ENCODE data around the gene PLB1. TPM values are rescaled to one million over a fixed set of nuclear protein-coding genes. Genes with fewer than 3 reads are reported as not detected.

The PLB1 gene
- total and polyA plus RNA-seq, 2 experiments from 2014 or later, result 19.2 to 19.7 TPM

DNA sequence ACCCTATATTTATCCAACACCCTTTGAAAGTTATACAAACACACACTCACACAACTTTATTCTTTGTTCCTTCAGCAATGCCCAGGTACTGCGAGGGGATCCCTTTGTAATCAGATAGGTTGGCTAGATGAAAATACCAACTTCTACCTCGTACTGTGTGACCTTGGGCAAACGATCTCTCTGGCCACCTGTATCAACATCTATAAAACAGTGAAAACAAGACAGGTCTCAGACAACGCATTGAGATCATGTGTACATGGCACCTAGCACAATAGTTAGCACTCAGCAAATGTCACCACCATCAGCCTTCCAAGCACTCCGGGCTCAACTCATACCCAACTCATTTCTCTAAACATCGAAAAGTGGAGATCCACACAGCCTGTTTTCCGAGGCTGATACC is 137.3 kb downstream of the PLB1 start:
- Histone ChIP-seq H3K79me2 (no peaks in the 10 kb centered on the region), H3K27ac (peak overlapping the region; percentile 92), H2AFZ (no peak overlapping the region), H3K4me2 (no peak overlapping the region), H3K4me1 (ENCODE audit: insufficient read depth) (peaks cover 26% of the 10 kb centered on the region), H4K20me1 (ENCODE audit: insufficient read depth, poor library complexity, severe bottlenecking) (no peaks in the 10 kb centered on the region), H3K27me3 (no peaks in the 10 kb centered on the region), H3K9me3 (ENCODE audit: low read depth) (no peaks in the 10 kb centered on the region), H3K36me3 (replicated peaks; ENCODE audit: insufficient read depth, low read depth) (no peaks in the 10 kb centered on the region), H3K9me2 (replicated peaks; ENCODE audit: insufficient read depth) (no peaks in the 10 kb centered on the region), H3K4me3 (no peak overlapping the region)
- TF ChIP-seq EZH2phosphoT487 (IDR thresholded peaks at IDR 0.05; ENCODE audit: low read depth, severe bottlenecking, unreplicated experiment) (no peak), EZH2 (IDR thresholded peaks at IDR 0.05; ENCODE audit: borderline replicate concordance) (no peak)
- TF ChIP-seq, protein P1, sequence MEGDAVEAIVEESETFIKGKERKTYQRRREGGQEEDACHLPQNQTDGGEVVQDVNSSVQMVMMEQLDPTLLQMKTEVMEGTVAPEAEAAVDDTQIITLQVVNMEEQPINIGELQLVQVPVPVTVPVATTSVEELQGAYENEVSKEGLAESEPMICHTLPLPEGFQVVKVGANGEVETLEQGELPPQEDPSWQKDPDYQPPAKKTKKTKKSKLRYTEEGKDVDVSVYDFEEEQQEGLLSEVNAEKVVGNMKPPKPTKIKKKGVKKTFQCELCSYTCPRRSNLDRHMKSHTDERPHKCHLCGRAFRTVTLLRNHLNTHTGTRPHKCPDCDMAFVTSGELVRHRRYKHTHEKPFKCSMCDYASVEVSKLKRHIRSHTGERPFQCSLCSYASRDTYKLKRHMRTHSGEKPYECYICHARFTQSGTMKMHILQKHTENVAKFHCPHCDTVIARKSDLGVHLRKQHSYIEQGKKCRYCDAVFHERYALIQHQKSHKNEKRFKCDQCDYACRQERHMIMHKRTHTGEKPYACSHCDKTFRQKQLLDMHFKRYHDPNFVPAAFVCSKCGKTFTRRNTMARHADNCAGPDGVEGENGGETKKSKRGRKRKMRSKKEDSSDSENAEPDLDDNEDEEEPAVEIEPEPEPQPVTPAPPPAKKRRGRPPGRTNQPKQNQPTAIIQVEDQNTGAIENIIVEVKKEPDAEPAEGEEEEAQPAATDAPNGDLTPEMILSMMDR (IDR thresholded peaks at IDR 0.05; ENCODE audit: poor library complexity), result no peak
- 77% methylated on average over 7 of the region's 7 CpGs for WGBS (ENCODE audit: low lambda C conversion rate, missing lambda C conversion rate)
- DNase-seq (ENCODE audit: low spot score), result no peak

DNA sequence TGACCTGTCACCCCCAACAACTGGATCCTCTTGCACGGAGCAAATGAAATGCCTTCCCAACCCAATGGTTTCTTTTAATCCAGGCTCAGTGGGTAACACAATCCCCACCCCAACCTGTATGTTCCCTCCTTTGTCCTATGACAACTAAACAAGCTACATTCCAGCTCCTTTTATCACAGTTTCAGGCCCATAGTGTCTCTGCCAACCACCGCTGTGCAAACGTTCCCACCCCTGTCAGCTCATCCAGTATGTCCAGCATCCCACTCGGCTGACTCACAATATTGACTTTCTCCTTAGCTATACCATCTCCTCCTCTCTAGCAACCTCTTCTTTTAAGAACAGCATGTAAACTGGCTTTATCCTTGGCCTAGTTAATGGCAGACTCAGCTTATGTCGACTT is 137.9 kb downstream of the PLB1 start:
- H4K20me1 ChIP-seq (ENCODE audit: insufficient read depth, poor library complexity, severe bottlenecking), result no peaks in the 10 kb centered on the region
- peak overlapping the region; percentile 92 for H3K27ac ChIP-seq
- H3K4me2 ChIP-seq, result no peak overlapping the region
- no peaks in the 10 kb centered on the region for H3K9me3 ChIP-seq (ENCODE audit: low read depth)
- peak; percentile 78 for DNase-seq (ENCODE audit: low spot score)
- no peak for TF ChIP-seq EZH2phosphoT487 (IDR thresholded peaks at IDR 0.05; ENCODE audit: low read depth, severe bottlenecking, unreplicated experiment)
- TF ChIP-seq, protein P1 (IDR thresholded peaks at IDR 0.05; ENCODE audit: poor library complexity), result no peak
- TF ChIP-seq EZH2 (IDR thresholded peaks at IDR 0.05; ENCODE audit: borderline replicate concordance), result no peak
- H3K27me3 ChIP-seq, result no peaks in the 10 kb centered on the region
- no peaks in the 10 kb centered on the region for H3K36me3 ChIP-seq (replicated peaks; ENCODE audit: insufficient read depth, low read depth)
- H2AFZ ChIP-seq, result no peak overlapping the region
- H3K9me2 ChIP-seq (replicated peaks; ENCODE audit: insufficient read depth), result no peaks in the 10 kb centered on the region
- no peak overlapping the region for H3K4me3 ChIP-seq
- WGBS (ENCODE audit: low lambda C conversion rate, missing lambda C conversion rate), result 42% methylated on average over 5 of the region's 5 CpGs
- no peaks in the 10 kb centered on the region for H3K79me2 ChIP-seq
- peaks cover 26% of the 10 kb centered on the region for H3K4me1 ChIP-seq (ENCODE audit: insufficient read depth)

DNA sequence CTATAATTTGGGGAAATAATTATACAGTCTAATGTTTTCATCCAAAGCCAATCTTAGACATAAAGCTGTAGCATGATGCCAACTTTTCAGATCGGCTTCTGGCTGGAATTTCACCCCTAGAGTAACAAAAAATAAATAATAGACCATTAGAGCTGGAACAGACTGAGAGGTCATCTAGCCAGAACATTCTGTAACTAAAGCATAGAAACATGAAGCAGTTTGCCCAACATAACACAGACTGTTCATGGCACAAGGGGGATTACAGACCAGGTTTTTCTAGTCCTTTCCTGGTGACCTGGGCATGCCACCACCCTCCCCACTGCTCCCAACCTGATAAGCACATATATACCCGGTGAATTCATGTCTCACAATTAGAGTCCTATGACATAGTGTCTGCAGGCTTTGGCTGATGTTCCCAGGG is 139.3 kb downstream of the PLB1 start:
- H2AFZ ChIP-seq, result no peak overlapping the region
- H3K9me3 ChIP-seq (ENCODE audit: low read depth), result no peaks in the 10 kb centered on the region
- no peaks in the 10 kb centered on the region for H4K20me1 ChIP-seq (ENCODE audit: insufficient read depth, poor library complexity, severe bottlenecking)
- peaks cover 26% of the 10 kb centered on the region for H3K4me1 ChIP-seq (ENCODE audit: insufficient read depth)
- WGBS (ENCODE audit: low lambda C conversion rate, missing lambda C conversion rate), result 63% methylated on average over 2 of the region's 2 CpGs
- H3K9me2 ChIP-seq (replicated peaks; ENCODE audit: insufficient read depth), result no peaks in the 10 kb centered on the region
- TF ChIP-seq, protein P1 (IDR thresholded peaks at IDR 0.05; ENCODE audit: poor library complexity), result no peak
- TF ChIP-seq EZH2 (IDR thresholded peaks at IDR 0.05; ENCODE audit: borderline replicate concordance) (no peak), EZH2phosphoT487 (IDR thresholded peaks at IDR 0.05; ENCODE audit: low read depth, severe bottlenecking, unreplicated experiment) (no peak)
- H3K27ac ChIP-seq, result peak overlapping the region; percentile 92
- H3K36me3 ChIP-seq (replicated peaks; ENCODE audit: insufficient read depth, low read depth), result no peaks in the 10 kb centered on the region
- no peak overlapping the region for H3K4me2 ChIP-seq
- no peaks in the 10 kb centered on the region for H3K27me3 ChIP-seq
- no peak overlapping the region for H3K4me3 ChIP-seq
- no peak for DNase-seq (ENCODE audit: low spot score)
- H3K79me2 ChIP-seq, result no peaks in the 10 kb centered on the region

DNA sequence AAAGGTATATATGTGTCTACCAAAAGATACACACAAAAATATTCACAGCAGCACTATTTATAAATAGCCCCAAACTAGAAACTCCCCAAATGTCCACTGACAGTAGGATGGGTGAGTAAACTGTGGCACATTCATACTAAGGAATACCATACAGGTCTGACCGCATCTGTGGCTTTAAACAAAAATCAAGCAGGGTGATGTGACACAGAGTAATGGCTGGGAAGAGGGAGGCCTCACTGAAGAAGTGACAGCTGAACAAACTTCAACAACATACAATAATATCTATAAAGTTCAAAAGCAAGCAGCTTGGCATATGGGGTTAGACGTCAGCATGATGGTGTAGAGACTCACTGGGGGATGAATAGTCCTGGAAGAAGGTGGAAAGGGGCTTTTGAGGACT is 140.6 kb downstream of the PLB1 start:
- H3K27me3 ChIP-seq, result no peaks in the 10 kb centered on the region
- no peaks in the 10 kb centered on the region for H3K79me2 ChIP-seq
- 90% methylated on average over 2 of the region's 2 CpGs for WGBS (ENCODE audit: low lambda C conversion rate, missing lambda C conversion rate)
- peaks cover 26% of the 10 kb centered on the region for H3K4me1 ChIP-seq (ENCODE audit: insufficient read depth)
- H3K4me2 ChIP-seq, result no peak overlapping the region
- H2AFZ ChIP-seq, result no peak overlapping the region
- H3K4me3 ChIP-seq, result no peak overlapping the region
- no peaks in the 10 kb centered on the region for H4K20me1 ChIP-seq (ENCODE audit: insufficient read depth, poor library complexity, severe bottlenecking)
- H3K36me3 ChIP-seq (replicated peaks; ENCODE audit: insufficient read depth, low read depth), result no peaks in the 10 kb centered on the region
- H3K9me2 ChIP-seq (replicated peaks; ENCODE audit: insufficient read depth), result no peaks in the 10 kb centered on the region
- DNase-seq (ENCODE audit: low spot score), result no peak
- H3K9me3 ChIP-seq (ENCODE audit: low read depth), result no peaks in the 10 kb centered on the region
- H3K27ac ChIP-seq, result peak overlapping the region; percentile 92
- TF ChIP-seq, protein P1 (IDR thresholded peaks at IDR 0.05; ENCODE audit: poor library complexity), result no peak
- TF ChIP-seq EZH2phosphoT487 (IDR thresholded peaks at IDR 0.05; ENCODE audit: low read depth, severe bottlenecking, unreplicated experiment) (no peak), EZH2 (IDR thresholded peaks at IDR 0.05; ENCODE audit: borderline replicate concordance) (no peak)
